ENCODE measurements around the gene KLHL40.
A peak's percentile ranks its signal among the peaks of the same experiment; 100 is the strongest.

The KLHL40 gene

DNA sequence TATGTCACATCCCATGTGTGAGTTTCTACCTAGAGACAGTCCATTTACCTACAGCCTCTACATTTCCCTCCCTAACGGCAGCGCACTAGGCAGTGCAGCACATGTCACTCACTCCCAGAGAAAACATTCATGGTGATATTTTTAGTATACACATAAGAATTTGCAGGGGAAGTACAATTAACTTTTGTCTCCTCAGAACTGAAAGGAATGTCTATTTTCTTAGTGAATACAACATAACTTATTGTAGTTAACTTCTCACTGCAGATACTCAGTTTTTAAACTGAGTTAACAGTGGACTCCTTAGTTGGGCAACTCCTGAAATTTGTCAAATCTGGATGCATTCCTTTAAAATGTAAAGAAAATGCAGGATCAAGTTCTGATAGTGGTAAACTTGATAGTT lies 36.3 kb upstream of the KLHL40 start:
- Histone ChIP-seq H3K27ac (no peak overlapping the region), H3K4me3 (no peak overlapping the region)
- DNase-seq (ENCODE audit: low spot score) = no peak
- TF ChIP-seq, protein P1, sequence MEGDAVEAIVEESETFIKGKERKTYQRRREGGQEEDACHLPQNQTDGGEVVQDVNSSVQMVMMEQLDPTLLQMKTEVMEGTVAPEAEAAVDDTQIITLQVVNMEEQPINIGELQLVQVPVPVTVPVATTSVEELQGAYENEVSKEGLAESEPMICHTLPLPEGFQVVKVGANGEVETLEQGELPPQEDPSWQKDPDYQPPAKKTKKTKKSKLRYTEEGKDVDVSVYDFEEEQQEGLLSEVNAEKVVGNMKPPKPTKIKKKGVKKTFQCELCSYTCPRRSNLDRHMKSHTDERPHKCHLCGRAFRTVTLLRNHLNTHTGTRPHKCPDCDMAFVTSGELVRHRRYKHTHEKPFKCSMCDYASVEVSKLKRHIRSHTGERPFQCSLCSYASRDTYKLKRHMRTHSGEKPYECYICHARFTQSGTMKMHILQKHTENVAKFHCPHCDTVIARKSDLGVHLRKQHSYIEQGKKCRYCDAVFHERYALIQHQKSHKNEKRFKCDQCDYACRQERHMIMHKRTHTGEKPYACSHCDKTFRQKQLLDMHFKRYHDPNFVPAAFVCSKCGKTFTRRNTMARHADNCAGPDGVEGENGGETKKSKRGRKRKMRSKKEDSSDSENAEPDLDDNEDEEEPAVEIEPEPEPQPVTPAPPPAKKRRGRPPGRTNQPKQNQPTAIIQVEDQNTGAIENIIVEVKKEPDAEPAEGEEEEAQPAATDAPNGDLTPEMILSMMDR (IDR thresholded peaks at IDR 0.05) = no peak

DNA sequence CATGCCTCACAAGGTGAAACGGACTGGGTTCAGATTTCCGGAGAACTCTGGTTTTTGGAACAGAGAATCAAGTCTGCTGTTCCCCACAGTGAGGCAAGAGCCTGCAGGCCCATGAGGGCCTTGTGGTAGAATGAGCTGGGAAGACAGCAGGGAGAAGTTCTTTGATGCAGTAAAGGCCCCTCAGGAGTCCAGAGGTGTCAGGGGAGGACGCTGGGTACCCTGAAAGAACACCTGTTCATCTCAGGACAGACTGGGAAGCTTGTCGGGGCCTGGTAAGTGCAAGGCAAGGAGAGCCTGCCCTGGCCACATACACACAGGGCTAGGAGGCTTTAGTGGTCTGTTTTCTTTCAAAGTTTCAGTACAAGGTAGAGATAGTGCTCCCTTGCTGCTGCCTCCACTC lies 35.6 kb upstream of the KLHL40 start:
- TF ChIP-seq, protein P1 (IDR thresholded peaks at IDR 0.05) = no peak
- Histone ChIP-seq H3K4me3 (no peak overlapping the region), H3K27ac (peak overlapping the region in 1 of 2 donors; percentile 20)
- no peak for DNase-seq (ENCODE audit: low spot score)

DNA sequence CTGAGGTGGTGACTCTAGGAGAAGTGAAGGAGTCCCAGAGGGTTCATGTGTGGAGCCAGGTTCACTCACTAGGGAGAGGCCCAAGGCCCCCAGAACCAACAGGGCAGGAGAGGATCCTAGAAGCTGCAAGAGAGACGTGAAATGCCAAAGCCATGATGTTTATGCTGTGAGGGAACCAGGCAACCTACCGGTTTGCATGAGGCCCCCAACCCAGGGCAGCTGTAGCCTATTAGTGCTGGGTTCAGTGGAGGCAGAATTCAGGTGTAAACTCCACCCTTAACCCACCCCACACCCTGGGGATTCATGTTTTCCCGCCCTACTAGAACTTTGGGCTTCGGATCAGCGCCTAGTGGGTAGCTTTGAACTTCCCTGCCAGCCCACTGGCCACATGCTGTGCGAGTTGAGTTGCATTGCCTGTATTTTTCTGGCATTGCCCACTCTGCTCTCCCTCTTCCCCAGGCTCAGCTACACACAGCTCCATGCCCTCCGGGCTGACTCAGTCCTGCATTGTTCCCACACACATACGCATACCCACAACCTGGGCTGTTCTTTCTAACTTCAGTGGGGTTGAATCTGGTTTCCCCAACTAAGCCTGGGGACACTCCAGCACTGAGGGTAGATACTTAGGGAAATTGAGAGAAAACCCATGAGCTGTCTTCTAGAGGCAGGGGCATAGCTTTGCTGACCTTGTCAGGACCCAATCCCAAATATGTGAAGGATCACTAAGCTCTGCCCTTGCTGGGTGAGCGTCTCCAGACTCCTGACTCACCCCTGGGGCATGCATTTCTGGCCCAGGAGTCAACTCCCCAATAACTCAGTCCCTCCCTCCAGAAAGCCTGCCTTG lies 33.9 kb upstream of the KLHL40 start:
- peak; percentile 75 for DNase-seq (ENCODE audit: low spot score)
- Histone ChIP-seq H3K27ac (peak overlapping the region; percentile 98 to 99), H3K4me3 (peak overlapping the region; percentile 98)
- TF ChIP-seq, protein P1 (IDR thresholded peaks at IDR 0.05) = no peak

DNA sequence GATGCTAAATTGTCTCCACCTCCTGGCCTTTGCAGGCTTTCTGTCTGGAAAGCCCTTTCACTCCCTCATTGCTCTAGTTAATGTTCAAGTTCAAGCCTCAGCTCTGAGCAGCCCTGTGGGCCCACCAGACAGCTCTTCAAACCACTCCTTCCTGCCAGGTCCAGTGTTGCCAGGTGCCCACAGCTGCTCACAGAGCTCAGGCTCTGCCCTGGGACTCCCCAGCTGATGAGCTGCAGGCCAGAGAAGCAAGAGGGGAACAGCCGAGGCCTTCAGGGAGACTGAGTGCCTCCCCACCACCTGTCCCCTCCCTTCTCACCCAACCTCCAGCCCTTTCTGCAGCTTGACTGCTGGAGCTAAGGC lies 33.1 kb upstream of the KLHL40 start:
- H3K4me3 ChIP-seq = peak overlapping the region; percentile 98
- H3K27ac ChIP-seq = peak overlapping the region; percentile 98 to 99
- TF ChIP-seq, protein P1 (IDR thresholded peaks at IDR 0.05) = no peak
- DNase-seq (ENCODE audit: low spot score) = peak; percentile 74

GRCh38 chr3:42652611-42653302 lies 32.6 kb upstream of the KLHL40 start:
- peak; percentile 91 for DNase-seq (ENCODE audit: low spot score)
- H3K4me3 ChIP-seq = peak overlapping the region; percentile 98
- H3K27ac ChIP-seq = peak overlapping the region; percentile 98 to 99
- TF ChIP-seq, protein P1 (IDR thresholded peaks at IDR 0.05) = no peak

- DNase-seq (ENCODE audit: low spot score) = no peak
- TF ChIP-seq, protein P1 (IDR thresholded peaks at IDR 0.05) = no peak
- H3K4me3 ChIP-seq = peak overlapping the region; percentile 98
- peak overlapping the region; percentile 98 to 99 for H3K27ac ChIP-seq
Measured at GRCh38 chr3:42653303-42653559, 32.1 kb upstream of the KLHL40 start.
